Panc1 (cell line): ENCODE results near the gene CNTNAP4. TPM values are rescaled to one million over a fixed set of nuclear protein-coding genes. Genes with fewer than 3 reads are reported as not detected.

Source experiments
- ATAC-seq: fragments of 200-7000 bp; cut with Tn5 transposase; 2 replicates; pipeline ENCODE4 v1.9.1; 2020; ENCODE audit warnings: mild to moderate bottlenecking, moderate library complexity
- BruUV-seq: library from RNA; stranded (reverse); fragments of 400-500 nt; replicated peaks from 2 replicates; lab custom pipeline; 2021; lab: Mats Ljungman, UMichigan
- CTCF ChIA-PET: fragments of 300-600 bp; sonication (Branson Sonifier 250); formaldehyde crosslinking; loops from one replicate; lab custom pipeline; 2022; ENCODE audit warnings: antibody characterized with exemption; lab: Charles Lee
- POLR2A ChIA-PET: fragments of 300-600 bp; sonication (Branson Sonifier 250); formaldehyde crosslinking; loops from one replicate; lab custom pipeline; 2022; ENCODE audit warnings: antibody characterized with exemption; lab: Charles Lee
- DNase-seq: peaks from one replicate; pipeline ENCODE4 v3.0.0-alpha.2; 2010; ENCODE audit warnings: low read depth, low spot score
- H3K27ac ChIP-seq: 2 replicates; pipeline ENCODE4 v1.5.1; 2011; ENCODE audit warnings: mild to moderate bottlenecking, low read length, inconsistent platforms
- H3K27me3 ChIP-seq: fragments of 200-500 bp; sonication (Bioruptor generic); 2 replicates; pipeline ENCODE4 v1.6.0; 2014; ENCODE audit warnings: low read length, inconsistent platforms; ENCODE audit not compliant: control insufficient read depth, insufficient read depth
- H3K36me3 ChIP-seq: fragments of 200-500 bp; sonication (Bioruptor generic); 2 replicates; pipeline ENCODE4 v1.5.1; 2014; ENCODE audit warnings: inconsistent platforms, mild to moderate bottlenecking, low read length, moderate library complexity; ENCODE audit not compliant: control insufficient read depth, insufficient read depth
- H3K4me1 ChIP-seq: 2 replicates; pipeline ENCODE4 v1.5.1; 2011; ENCODE audit warnings: inconsistent platforms, mild to moderate bottlenecking, low read length, moderate library complexity; ENCODE audit not compliant: control insufficient read depth, insufficient read depth
- H3K4me3 ChIP-seq, 2 experiments: 2 replicates each; pipeline ENCODE4 v1.5.1; 2011 to 2012; ENCODE audit warnings: low read depth in 2 of 2, low read length in 2 of 2, mild to moderate bottlenecking in 2 of 2, inconsistent platforms in 1 of 2, moderate library complexity in 1 of 2
- H3K9me3 ChIP-seq: fragments of 200-500 bp; sonication (Bioruptor generic); 2 replicates; pipeline ENCODE4 v1.5.1; 2014; ENCODE audit warnings: low read depth, mild to moderate bottlenecking, inconsistent platforms, low read length, moderate library complexity; ENCODE audit not compliant: control insufficient read depth, insufficient read depth
- POLR2AphosphoS5 ChIP-seq: IDR thresholded peaks from 2 replicates; pipeline ENCODE4 v1.6.1; 2012; ENCODE audit warnings: mild to moderate bottlenecking, low read depth, low read length, moderate library complexity
- SIN3A ChIP-seq: IDR thresholded peaks from 2 replicates; pipeline ENCODE4 v1.6.1; 2012; ENCODE audit warnings: low read depth, mild to moderate bottlenecking, low read length, moderate library complexity, borderline replicate concordance; ENCODE audit not compliant: insufficient read depth
- TCF7L2 ChIP-seq: IDR thresholded peaks from 2 replicates; pipeline ENCODE4 v1.6.1; 2011; ENCODE audit warnings: mild to moderate bottlenecking, low read depth, low read length, inconsistent platforms
- in situ Hi-C: cut with HindIII; loops from 2 replicates; pipeline ENCODE4 v1.10.0; 2016; ENCODE audit warnings: low sequenced_read_pairs, low pct_unique_long_range_greater_than_20kb
- intact Hi-C: fragments of 100-400 bp; cut with micrococcal nuclease; formaldehyde crosslinking; loops from one replicate; pipeline ENCODE4 v1.10.0; 2022; ENCODE audit not compliant: unreplicated experiment
- total RNA-seq: library from RNA; stranded (reverse); gene quantifications from one replicate; pipeline ENCODE4 v1.2.1, GENCODE V29; 2021; ENCODE audit not compliant: unreplicated experiment
- TF ChIP-seq, protein P1 (sequence below): fragments of 450-650 bp; IDR thresholded peaks from 2 replicates; pipeline ENCODE4 v1.5.1; 2017; ENCODE audit warnings: mild to moderate bottlenecking
- TF ChIP-seq, protein P2 (sequence below), 2 experiments: IDR thresholded peaks; 2 replicates each; pipeline ENCODE4 v1.6.1; 2011 to 2012; ENCODE audit warnings: low read depth in 2 of 2, control low read depth in 1 of 2, low read length in 1 of 2, mild to moderate bottlenecking in 1 of 2, moderate library complexity in 1 of 2; ENCODE audit not compliant: insufficient read depth in 1 of 2

Gene CNTNAP4
- total RNA-seq, 1 experiment from 2014 or later = not detected

DNA sequence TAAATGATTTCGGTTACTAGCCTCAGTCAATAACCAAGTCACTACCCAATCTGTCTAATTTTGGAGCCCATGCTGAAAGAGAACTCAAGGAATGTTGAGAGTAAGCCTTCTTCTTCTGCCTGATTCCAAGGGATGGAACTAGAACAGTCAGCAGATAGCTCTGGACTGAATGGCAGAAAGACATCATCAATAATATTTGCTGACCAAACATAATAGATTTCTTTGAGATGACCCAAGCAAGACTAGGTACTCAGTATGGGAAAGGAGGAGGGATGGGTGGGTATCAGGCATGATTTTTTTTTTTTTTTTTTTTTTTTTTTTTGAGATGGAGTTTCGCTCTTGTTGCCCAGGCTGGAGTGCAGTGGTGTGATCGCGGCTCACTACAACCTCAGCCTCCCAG, 330.1 kb downstream of the CNTNAP4 start:
- in situ Hi-C loops (no loop called here), intact Hi-C loops (no loop called here)
- BruUV-seq = no TSS peak
- H3K27me3 ChIP-seq = no peaks in the 10 kb centered on the region
- no peaks in the 10 kb centered on the region for H3K36me3 ChIP-seq
- no peaks in the 10 kb centered on the region for H3K9me3 ChIP-seq
- TF ChIP-seq POLR2AphosphoS5 (no peak), TCF7L2 (no peak), SIN3A (no peak)
- TF ChIP-seq, protein P1, sequence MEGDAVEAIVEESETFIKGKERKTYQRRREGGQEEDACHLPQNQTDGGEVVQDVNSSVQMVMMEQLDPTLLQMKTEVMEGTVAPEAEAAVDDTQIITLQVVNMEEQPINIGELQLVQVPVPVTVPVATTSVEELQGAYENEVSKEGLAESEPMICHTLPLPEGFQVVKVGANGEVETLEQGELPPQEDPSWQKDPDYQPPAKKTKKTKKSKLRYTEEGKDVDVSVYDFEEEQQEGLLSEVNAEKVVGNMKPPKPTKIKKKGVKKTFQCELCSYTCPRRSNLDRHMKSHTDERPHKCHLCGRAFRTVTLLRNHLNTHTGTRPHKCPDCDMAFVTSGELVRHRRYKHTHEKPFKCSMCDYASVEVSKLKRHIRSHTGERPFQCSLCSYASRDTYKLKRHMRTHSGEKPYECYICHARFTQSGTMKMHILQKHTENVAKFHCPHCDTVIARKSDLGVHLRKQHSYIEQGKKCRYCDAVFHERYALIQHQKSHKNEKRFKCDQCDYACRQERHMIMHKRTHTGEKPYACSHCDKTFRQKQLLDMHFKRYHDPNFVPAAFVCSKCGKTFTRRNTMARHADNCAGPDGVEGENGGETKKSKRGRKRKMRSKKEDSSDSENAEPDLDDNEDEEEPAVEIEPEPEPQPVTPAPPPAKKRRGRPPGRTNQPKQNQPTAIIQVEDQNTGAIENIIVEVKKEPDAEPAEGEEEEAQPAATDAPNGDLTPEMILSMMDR = no peak
- TF ChIP-seq, protein P2, sequence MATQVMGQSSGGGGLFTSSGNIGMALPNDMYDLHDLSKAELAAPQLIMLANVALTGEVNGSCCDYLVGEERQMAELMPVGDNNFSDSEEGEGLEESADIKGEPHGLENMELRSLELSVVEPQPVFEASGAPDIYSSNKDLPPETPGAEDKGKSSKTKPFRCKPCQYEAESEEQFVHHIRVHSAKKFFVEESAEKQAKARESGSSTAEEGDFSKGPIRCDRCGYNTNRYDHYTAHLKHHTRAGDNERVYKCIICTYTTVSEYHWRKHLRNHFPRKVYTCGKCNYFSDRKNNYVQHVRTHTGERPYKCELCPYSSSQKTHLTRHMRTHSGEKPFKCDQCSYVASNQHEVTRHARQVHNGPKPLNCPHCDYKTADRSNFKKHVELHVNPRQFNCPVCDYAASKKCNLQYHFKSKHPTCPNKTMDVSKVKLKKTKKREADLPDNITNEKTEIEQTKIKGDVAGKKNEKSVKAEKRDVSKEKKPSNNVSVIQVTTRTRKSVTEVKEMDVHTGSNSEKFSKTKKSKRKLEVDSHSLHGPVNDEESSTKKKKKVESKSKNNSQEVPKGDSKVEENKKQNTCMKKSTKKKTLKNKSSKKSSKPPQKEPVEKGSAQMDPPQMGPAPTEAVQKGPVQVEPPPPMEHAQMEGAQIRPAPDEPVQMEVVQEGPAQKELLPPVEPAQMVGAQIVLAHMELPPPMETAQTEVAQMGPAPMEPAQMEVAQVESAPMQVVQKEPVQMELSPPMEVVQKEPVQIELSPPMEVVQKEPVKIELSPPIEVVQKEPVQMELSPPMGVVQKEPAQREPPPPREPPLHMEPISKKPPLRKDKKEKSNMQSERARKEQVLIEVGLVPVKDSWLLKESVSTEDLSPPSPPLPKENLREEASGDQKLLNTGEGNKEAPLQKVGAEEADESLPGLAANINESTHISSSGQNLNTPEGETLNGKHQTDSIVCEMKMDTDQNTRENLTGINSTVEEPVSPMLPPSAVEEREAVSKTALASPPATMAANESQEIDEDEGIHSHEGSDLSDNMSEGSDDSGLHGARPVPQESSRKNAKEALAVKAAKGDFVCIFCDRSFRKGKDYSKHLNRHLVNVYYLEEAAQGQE (IDR thresholded peaks at IDR 0.05; ENCODE audit: insufficient read depth in 1 of 2, low read depth in 2 of 2, low read length in 1 of 2) = no peak
- CTCF ChIA-PET = no interaction called here
- ATAC-seq (no peak), DNase-seq (no peak)
- no peak overlapping the region for H3K27ac ChIP-seq
- no peaks in the 10 kb centered on the region for H3K4me1 ChIP-seq
- H3K4me3 ChIP-seq = no peak overlapping the region
- POLR2A ChIA-PET = no interaction called here
